OCI-LY7 (cell line): ENCODE results near the gene KANSL1.

ENCODE experiments used
- CTCF ChIP-seq: fragments of 200-600 bp; sonication (generic); conservative IDR thresholded peaks from 2 replicates; pipeline ENCODE4 v1.5.1; 2014; ENCODE audit warnings: mild to moderate bottlenecking, antibody characterized with exemption, low read length, moderate library complexity, mixed read lengths
- EZH2phosphoT487 ChIP-seq: fragments of 200-600 bp; sonication (generic); IDR thresholded peaks from 2 replicates; pipeline ENCODE4 v1.6.1; 2018; ENCODE audit warnings: low read depth, borderline replicate concordance, mild to moderate bottlenecking, mixed run types, antibody characterized with exemption, low read length, moderate library complexity, mixed read lengths

GRCh38 chr17:46031440-46031839 is 161.8 kb downstream of the KANSL1 start:
- TF ChIP-seq CTCF: no peak
- TF ChIP-seq EZH2phosphoT487: no peak
